GM21515 (cell line): ENCODE measurements around the gene NOLC1.

Source experiments
- ATAC-seq: cut with Tn5 transposase; IDR thresholded peaks from one replicate; pipeline ENCODE4 v1.9.1; 2021; ENCODE audit not compliant: unreplicated experiment

Gene NOLC1

DNA sequence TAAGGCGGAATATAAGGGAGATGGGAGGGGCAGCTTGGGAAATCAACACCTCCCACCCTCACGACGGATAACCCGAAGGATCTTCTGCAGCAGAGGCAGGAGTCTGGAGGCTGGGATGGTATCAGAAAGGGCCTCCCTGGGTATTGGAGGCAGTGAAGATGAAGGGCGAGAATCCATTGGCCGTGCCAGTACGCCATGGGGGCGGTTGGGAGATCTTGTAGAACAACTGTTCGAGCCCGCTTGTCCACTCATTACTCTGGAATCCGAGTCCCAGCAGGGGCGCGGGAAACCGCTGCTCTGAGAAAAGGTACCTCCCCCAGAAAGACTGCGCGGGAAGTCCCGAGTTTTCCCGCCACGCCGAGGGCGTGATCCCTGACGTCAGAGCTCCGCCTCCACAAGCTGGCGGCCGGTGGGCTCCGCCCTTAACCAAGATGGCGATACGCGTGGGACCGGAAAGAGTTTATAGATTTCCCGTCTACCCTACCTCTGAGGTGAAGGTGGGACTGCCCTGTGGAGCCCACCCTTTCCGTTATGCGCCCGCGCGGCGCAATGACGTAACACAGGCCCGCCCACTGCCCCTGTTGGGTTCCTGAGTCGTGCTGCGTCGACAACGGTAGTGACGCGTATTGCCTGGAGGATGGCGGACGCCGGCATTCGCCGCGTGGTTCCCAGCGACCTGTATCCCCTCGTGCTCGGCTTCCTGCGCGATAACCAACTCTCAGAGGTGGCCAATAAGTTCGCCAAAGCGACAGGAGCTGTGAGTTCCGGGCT, at the start of gene NOLC1:
NOLC1 (plus strand) TSS at position 616 of the 771 bp plus-strand sequence; CDS start at position 638, 22 bp downstream.
- peak; percentile 87 for ATAC-seq

DNA sequence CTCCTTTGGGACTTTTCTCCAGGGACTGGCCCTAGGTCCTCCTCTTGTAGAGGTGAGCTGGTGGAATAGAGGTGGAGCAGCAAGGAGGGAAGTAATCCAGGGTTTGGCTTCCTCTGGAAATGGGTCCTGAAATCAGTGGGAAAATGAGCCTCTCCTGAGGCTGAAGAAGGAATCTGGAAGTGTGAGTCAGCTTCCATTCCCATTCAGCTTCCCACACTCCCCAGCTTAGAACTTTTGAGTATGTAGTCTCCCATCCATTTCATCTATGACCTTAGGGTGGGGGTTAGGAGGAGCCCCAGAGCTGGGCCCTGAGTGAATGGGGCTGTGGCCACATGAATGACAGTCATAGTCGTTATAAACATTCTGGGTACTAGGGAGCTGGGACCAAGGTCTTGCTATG, 49.8 kb upstream of the NOLC1 start:
- no peak for ATAC-seq

DNA sequence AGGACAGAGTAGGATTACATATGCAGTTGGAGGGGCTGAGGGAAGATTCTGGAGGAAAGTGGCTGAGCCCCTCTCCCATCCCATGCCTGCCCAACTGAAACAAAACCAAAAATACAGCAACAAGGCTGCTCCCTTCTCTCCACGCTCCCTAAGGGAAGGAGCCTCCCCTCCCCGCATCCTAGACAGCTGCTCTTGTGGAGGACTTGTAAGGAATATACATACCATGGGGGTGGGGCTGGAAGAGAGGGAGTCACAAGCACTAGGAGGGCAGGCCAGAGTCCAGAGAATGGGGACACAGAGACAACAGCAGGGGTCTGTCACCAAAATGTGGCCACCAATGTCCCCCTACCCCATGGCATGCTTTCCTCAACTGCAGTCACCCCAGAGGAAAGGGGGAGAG, 45.2 kb upstream of the NOLC1 start:
- no peak for ATAC-seq

DNA sequence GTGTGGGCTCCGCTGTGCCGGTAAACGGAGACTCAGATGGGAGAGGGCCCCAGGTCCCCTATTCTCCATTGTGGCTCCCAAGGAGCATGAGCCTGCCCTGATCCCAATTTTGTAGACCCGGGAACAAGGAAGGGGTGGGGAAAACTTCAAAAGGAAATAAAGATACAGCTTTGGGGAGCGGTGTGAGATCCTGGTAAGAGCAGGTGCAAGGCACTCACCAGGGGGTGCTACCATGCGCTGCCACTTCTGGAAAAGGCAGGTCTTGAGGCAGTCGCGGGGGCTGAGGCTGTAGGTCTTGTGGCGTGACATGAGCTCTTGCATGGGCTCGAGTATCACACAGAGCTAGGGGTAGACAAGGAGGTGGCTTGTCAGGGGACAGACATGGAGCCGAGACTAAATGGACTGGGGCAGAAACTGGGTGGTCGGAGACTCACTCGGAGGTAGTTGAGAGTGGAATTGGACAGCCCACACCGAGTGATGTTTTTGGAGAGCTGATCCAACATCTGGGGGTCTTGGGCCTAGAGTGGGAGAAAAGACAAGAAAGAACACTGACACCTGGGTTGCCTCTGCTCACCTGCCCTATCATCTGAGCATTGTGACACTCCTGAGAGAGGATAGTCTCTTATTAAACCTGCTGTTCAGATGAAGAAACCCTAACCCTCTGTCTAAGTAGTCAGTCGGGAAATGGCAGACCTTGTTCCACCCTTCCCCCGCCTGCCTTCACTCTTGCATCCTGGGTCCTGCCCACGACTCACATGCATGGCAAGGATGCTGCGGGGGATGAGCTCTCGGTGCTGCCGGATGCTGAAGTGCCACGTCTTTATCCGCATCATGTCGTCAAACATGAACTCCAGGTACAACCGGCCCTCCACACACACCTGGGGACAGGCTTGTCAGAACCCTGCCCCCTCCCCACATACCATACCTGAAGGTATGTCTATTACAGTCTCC, 42.7 kb upstream of the NOLC1 start:
- no peak for ATAC-seq

DNA sequence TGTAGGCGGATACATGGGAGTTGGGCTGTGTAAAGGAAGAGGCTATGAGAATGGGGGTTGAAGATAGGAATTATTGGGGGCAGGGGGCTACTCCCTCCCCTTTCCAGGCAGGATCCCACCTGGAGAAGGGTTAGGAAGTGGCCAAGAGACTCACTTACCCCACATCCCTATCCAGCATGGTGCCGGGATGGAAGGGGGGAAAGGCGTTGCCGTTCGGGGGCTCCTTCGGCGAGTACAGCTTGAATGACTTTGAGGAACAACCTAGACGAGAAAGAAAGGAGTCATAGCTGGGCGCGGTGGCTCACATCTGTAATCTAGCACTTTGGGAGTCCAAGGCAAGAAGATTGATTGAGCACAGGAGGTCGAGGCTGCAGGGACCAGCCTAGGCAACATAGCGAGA, 40.9 kb upstream of the NOLC1 start:
- no peak for ATAC-seq

DNA sequence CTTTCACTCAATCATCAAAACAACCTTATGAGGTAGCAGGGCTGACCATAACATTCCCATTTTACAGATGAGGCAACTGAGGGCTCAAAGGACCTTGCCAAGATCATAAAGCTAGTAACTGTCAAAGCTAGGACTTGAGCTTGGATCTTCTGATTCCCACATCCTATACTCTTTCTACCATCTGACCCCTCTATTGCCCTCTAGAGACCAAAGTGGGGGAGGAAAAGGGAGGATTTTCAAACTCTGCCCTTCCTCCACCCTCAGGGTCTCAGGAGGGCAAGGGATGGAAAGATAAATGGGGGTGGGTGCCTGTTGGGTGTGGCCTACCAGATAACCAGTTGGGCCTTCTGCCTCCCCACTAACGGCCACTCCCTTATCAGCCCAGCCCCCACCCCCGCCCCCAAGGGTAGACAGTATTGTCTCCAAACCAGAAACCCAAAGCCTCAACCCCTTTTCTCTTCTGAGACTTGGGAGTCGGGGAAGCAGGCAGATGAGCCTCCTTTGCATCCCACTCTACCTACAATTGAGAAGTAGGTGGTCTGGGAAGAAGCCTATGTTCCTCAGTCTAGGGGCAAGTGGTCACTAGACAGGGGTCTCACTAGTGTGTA, 39.9 kb upstream of the NOLC1 start:
- ATAC-seq: no peak

DNA sequence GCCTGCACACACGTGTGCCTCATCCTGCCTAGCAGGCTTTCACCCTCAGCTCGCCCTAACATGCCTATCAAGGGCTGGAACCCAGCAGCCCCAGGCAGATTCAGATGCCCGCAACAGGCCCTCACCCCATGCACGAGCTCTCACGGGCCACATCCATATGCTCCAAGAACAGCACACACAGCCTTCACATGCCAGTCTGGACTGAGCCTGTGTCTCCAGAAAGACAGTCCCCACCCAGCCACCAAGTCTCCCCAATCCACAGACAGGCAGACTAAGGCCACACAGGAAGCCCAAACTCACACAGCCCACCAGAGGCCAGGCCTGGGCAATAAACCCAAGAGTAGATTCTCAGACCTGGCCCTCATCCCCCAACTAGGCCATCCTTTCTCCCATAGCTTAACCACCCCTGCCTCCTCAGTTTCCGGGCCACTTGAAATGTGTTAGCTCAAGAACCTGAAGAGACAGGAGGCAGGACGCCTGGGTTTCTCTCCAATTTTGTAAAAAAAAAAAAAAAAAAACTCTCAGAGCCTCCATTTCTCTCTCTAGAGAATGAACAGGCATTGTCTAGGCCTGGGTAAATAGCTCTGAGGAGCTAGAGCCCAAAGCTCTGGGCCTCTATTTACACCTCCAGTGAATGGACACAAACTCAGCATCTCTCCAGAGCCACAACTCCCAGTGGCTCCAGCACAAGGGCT, 38.8 kb upstream of the NOLC1 start:
- no peak for ATAC-seq

DNA sequence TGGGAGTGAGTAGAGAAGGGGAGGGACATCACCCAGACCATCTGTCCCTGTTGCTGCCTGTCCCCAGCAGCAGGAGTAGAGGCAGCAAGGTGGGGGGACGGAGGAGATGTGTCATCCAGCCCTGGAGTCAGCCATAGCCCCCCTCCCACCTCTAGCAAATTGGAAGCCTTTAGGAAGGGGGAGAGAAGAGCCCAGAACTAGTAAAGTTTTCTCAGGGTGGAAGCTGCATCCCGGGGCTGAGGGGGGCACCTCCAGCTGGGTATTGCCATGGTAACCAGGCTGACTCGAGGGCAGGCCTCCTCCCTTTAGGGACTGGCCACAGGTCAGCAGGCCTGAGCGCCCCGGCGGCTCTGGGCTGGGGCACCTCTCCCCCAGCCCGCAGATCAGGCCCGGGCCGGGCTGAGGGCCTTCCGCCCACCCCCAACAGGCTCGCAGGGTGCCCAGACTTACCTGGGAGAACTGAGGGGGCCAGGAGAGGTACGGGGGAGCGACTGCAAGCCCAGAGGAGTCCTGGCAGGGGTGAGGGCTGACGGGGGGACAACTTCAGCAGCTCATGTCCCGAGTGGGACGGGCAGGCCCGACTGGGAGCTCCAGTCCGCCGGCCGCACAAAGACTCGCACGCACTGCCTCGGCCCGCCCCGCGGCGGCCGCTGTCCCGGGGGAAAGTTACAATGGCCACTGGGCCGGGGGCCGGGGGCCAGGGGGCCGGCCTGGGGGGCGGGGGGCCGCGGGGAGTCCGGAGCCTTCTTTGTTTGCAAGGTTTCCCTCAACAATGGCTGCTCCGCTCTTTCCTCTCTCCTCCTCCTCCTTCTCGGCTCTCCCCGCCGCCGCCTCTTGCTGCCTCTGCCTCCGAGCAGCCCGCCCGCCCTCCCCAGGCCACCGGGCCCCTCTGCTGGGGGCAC, 38.0 kb upstream of the NOLC1 start:
- peak; percentile 9 for ATAC-seq

DNA sequence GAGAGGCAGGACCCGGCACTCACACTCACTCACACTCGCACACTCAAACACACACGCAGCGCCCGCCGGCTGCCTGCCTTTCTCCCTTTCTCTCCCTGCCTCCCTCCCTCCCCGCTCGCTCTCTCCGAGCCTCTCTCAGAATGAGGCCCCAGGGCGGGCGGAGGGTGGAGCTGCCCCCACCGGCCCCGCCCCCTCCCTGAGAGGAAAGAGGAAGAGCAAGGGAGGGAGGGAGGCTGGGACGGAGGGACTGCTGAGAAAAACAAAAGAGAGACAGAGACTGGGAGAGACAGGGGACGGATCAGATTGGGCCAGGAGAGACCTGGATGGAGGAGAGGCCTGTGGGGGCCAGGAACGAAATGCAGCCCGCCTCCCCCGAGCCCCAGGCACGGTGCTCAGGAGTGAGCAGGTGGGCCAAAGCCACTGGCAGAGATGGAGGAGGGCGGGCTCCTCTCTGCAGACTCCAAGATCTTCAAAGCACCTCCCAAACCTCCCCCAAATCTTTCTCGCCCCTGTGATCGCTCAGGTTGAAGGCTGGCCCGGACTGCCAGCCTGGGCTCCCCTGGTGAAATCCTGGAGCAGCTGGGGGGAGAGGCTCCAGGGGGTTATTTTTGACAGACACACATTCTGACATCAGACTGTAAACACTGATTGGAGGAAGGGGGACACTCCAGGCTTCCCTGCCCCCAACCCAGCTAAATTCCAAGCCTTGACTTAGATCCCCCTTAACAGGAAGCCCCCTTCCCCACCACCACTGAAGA, 37.1 kb upstream of the NOLC1 start:
- peak; percentile 56 for ATAC-seq

DNA sequence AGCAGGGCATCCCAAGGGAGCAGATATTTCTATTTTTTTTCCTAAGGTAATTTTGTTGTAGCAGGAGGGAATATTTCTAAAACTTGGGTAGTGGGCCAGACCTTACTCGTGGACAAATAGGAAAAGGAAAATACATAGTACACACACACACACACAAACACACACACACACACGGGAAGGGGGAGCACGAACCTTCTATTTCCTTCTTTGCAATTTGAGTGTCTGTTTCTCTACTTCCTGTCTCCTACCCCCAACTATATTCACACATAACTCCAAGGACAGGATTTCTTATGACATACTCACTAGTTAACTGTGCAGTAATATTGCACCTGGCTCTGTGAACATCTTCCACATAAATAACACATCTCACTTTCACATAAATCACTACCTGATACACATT, 36.4 kb upstream of the NOLC1 start:
- no peak for ATAC-seq

DNA sequence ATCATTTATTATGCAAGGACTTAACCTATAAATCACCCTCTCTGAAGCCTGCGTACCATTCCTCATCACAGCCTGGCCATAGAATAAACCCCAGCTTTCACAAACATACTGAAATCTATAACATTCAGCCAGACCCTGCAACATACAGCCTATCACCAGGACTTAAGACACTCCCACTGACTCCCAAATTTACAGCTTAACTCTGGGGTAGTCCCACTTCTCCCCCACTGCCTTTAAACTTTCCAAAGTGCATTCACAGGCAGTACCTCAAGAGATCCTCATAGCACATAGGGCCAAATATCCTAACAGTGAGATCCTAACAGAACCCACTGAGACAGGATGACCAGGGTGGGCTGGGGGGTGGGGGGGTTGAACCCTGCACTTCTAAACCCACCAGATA, 35.5 kb upstream of the NOLC1 start:
- no peak for ATAC-seq

DNA sequence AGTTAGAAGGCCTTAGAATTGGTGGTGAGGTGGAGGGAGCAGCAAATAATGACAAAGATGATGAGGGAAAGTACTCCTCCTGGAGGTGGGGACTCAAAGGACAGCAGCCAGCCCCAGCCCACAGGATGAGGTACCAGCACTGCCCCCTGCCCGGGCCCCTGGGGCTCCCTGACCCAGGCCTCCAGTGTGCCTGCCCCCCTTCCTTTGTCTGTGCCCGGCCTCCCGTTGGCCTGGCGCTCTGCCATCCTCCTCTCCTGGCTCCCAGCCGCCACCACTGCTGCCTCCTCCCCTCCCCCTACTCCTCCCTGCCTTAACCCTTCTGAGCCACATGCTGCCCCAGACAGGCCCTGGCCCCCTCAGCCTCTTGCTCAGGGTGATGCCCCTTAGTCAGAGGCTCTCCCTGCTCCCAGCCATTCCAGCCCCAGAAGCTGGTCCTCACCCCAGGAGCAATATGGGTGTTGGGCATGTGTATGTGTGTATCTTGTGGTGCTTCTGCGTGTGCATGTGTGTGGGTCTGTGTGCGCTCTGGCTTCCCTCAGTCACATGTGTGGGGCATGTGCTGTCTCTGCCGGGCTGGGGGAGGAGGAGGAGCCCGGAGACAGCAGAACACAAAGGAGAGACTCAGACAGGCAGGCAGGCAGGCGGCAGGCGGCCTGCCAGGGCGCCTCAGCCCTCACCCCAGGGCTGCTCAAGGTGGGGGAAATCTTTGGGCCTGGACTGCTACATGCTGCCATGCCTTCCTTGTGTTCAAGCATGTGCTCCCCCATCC, 34.6 kb upstream of the NOLC1 start:
- ATAC-seq: no peak

DNA sequence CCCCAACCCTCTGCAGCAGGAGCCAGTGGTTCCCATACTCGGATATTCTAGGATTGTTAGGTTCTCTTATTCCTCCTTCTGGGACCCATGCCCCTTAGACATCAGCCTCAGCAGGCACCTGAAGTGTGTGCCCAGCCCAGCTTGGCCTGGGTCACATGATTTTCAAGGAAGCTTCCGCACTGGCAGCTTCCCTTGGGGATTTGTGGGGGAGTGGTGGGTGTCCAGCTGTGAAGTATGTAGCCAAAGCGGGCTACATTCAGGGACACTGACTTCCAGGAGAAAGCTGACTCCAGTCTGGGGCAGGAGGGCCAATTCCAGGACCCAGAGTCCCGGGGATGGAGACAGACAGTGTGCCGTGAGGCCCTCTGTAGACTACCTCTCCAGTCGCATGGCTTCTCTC, 33.3 kb upstream of the NOLC1 start:
- no peak for ATAC-seq

DNA sequence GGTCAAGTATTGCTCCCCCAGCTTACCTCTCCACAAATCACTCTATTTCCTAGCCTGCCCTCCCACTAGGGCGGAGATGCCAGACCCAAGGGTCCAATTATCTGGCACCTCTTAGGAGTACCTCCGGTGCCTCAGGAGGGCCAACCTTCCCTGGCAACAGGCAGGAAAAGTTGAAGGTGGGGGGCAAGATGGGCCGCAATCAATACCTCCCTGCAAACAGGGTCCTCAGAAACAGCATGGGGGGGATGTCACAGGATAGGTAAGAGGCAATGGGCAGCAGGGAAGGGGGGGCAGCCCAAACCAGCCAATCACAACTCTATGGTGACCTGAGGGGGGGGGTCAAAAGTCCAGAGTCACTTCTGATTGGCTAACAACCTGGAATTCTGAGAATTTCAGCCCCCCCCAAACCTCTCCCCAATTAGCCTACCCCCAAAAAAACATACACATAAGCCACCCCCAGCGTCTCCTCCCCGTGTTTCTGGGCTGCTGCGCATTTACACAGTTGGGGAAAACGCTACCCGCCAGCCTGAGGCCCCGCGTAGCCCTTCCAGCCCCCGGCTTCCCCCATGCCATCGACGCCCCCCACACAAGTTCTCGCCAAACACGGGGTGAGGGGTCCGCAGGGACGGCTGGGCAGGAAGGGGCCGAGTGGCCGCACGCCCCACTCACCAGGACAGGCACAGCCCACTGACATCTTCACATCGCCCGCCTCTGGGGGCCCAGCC, 32.6 kb upstream of the NOLC1 start:
- no peak for ATAC-seq

DNA sequence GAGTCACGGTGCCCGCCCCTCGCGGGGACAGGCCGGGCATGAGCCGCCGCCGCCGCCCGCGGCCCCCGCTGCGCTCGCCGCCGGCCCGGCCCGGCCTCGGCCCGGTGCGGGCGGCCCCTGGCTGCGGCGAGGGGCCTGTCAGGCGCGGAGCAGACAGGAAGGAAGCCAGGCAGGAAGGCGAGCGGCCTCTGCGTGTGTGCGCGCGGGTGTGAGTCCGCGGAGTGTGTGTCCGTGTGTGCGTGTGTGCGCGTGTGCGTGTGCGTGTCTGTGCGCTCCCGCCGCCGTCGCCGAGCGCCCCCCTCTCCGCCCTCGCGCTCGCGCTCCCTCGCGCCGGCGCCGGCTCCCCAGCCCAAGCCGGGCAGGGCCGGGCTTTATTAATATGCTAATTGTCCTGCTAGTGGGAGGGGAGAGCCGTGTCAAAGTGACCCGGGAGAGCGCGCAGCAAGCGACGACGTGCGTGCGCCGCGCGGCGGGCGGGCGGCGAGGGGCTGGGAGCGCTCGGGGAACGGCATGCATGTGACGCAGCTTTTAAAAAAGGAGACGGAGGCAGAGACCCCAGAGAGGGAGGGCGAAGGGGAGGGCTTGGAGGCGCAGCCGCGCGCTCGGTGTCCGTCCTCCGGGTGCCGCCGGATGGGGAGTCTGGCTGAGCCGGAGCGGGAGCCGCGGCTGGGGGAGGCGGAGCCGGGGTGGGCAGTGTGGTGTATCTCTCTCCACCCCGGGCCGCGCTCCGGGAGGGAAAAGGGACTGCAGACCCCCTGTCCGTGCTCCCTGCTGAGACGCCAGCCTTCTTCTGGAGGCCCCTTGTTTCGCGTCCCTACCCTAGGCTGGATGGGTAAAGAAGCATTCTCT, 31.8 kb upstream of the NOLC1 start, which contains the start of gene LDB1:
LDB1 (minus strand) TSS at position 227 of the 849 bp plus-strand sequence. CDS start 258 bp downstream, outside the sequence.
- peak; percentile 56 for ATAC-seq

DNA sequence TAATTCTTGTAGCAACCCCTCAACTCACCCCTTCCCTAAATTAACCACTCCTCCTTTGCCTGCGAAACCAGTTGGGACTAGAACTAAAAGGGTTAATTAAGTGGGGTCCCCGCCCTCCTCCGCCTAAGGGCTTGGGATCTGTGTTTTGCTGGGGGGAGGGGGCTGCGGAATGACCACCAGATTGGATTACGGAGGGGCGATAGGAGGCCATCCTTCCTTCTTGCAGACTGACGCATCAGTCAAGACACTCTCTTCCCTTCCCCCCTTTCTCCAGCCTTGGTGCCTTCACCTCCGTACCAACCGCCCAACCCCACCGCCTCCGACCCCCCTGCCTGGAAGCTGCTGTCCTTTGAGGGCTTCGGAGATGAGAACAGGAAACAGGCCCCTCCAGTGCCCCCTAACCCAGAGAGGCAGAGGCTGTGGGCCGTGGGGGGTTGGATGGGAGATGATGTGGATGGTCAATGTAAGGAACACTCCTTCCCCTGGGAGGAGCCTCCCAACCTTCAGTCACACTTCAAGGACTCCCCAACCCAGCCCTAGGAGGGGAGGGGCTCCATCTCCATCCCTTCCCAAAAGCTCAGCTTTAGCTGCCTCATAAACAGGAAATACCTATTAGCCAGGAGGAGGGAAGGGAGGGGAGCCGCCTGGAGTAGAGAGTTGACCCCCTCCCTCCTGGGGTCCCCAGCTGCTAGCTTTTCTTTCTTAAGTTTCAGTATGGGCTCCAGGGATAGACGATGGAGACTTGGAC, 31.0 kb upstream of the NOLC1 start:
- ATAC-seq: no peak
